ENCODE measurements around the gene VCX.

The VCX gene

DNA sequence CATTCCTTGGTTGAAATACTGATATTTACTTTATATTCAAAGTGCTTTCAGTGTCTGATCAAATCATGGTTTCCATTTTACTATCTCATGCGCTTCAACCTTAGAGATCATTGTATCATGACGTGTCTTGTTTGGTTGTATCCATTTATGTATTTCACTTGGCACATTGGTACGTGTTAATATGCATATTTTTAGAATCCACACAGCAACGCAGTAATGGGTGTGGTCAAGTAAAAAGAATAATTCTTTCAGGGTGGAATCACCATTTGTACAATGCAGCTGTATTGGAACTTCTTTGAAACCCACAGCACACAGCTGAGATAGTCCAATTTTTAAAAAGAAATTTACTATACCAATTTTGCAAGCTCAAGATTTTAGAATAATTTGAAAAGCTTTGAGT, 29.1 kb downstream of the VCX start:
- TF ChIP-seq, protein P1, sequence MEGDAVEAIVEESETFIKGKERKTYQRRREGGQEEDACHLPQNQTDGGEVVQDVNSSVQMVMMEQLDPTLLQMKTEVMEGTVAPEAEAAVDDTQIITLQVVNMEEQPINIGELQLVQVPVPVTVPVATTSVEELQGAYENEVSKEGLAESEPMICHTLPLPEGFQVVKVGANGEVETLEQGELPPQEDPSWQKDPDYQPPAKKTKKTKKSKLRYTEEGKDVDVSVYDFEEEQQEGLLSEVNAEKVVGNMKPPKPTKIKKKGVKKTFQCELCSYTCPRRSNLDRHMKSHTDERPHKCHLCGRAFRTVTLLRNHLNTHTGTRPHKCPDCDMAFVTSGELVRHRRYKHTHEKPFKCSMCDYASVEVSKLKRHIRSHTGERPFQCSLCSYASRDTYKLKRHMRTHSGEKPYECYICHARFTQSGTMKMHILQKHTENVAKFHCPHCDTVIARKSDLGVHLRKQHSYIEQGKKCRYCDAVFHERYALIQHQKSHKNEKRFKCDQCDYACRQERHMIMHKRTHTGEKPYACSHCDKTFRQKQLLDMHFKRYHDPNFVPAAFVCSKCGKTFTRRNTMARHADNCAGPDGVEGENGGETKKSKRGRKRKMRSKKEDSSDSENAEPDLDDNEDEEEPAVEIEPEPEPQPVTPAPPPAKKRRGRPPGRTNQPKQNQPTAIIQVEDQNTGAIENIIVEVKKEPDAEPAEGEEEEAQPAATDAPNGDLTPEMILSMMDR (IDR thresholded peaks at IDR 0.05) = no peak

DNA sequence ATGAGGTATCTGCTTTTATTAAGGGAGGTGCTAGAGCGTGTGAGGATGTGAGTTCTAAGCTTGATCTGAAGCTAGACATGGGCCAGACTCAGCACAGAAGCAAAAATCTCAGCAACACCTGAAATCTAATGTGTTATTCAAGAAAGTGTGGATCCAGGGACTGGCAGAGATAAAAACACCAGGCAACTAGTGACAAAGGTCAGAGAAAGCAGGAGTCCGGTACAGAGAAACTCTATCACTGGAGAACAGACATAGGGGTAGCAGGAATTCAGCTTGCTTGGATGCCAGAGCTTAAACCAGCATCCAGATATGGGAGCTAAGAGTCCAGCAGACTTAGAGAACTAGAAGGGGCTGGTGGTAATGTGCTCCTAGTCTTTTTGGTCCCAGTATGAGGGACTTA, 34.0 kb downstream of the VCX start:
- TF ChIP-seq, protein P1 (IDR thresholded peaks at IDR 0.05) = no peak

DNA sequence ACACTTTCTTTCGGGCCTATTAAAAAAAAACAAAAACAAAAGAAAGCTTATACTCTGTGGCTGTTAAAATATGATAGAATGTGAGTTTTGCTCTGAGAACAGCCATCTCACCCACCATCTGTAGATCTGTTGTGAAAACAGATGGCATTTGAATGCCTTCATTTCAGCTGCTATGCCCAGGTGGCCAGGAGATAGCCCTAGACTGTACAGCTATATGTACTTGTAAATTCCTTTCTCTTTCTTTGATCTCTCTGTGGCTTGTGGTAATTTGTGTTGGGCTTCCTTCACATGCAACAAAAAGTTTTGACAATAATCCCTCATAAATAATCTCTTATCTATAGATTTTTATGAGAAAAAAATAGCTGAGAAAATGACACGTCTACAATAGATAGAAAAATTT, 46.2 kb downstream of the VCX start:
- TF ChIP-seq, protein P1 (IDR thresholded peaks at IDR 0.05) = no peak

DNA sequence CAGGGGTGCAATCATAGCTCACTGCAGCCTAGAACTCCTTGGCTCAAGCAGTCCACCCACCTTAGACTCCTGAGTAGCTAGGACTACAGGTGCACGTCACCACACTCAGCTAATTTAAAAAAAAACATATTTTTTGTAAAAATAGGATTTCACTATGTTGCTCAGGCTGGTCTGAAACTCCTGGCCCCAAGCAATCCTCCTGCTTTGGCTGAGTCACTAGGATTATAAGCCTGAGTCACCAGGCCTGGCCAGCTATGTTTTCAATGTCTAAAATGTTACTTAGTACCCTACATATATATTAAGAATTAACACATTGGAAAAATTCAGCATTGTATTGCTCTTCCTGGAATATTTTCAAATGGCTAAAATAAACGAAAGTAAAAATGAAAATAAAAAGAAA, 46.7 kb downstream of the VCX start:
- TF ChIP-seq, protein P1 (IDR thresholded peaks at IDR 0.05) = no peak

DNA sequence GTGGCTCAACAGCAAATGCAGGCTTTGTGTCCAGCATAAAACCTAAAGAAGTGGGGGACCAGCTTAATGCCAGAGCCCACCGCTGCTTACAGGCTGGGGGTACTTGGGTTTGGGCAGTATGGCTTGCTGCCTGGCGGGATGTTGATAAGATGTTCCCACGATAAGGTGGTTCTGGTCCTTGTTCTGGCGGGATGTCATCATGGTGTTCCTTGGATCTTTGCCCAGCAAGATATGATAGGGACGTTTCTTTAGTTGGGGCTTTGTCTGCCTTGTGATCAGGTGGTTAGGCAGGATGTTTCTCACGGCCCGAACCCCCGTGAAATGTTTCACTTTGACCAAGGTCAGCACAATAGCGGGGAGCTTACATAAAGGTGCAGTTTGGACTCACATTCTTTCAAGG, 49.0 kb downstream of the VCX start:
- TF ChIP-seq, protein P1 (IDR thresholded peaks at IDR 0.05) = no peak
